ENCODE measurements around the gene PCDHGA9. TPM values are rescaled to one million over a fixed set of nuclear protein-coding genes. Genes with fewer than 3 reads are reported as not detected.

The PCDHGA9 gene
- 0.21 and 0.39 TPM in 2 replicates for total RNA-seq

DNA sequence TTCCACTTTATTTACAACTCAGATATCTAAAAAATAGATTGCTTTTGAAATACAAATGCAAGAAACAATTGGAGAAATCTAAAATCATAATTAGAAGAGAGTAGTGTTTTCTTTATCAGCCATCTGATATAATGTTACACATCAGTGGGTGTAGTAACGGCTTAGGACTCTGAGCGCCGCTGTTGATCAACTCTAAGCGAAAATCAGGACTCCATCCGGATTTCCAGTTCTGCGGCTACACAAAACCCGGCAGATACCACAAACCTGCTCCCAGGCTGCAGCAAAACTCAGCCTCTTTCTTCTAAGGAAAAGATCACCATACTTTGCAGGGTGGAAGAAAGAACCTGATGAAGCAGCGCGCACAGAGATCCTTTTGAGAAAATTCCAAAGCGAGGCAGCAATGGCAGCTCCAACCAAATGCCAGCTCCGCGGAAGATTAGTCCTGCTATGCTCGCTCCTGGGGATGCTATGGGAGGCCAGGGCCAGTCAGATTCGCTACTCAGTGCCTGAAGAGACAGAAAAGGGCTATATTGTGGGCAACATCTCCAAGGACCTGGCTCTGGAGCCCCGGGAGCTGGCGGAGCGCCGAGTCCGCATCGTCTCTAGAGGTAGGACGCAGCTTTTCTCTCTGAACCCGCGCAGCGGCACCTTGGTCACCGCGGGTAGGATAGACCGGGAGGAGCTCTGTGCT, at the start of gene PCDHGA9:
TSS of gene PCDHGA9 (plus strand) at position 226 of the 691 bp plus-strand sequence. CDS start at position 401, 175 bp downstream.
- Mint-ChIP-seq H3K4me3 (no peak within 1 kb of the TSS), H3K27me3 (ENCODE audit: insufficient read depth) (peaks cover 21% of the 10 kb centered on the region), H3K9me3 (peaks cover 19% of the 10 kb centered on the region), H3K4me1 (ENCODE audit: low read depth) (no peaks in the 10 kb centered on the region), H3K36me3 (ENCODE audit: low read depth) (no peaks in the 10 kb centered on the region), H3K27ac (no peak within 1 kb of the TSS)
- no peak for DNase-seq (ENCODE audit: low spot score)
- intact Hi-C loops (cut with micrococcal nuclease): no loop called here

DNA sequence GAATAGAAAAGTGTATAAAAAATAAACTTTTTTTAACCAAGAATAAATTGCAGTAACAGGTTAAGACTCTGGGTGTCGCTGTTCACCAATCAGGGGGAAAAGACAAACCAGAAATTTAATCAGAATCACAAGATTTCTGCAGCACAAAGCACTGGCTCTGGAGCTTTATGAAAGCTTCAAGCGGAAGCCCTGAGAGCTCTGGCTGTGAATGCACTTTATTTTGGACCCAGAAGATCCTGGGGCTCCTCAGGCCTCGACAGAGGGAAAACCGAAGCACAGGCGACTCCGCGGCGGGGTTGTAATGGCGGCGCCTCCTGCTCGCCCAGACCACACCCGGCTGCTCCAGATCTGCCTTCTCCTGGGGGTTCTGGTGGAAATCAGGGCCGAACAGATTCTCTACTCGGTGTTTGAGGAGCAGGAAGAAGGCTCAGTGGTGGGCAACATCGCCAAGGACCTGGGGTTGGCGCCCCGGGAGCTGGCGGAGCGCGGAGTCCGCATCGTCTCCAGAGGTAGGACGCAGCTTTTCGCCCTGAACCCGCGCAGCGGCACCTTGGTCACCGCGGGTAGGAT, 47.6 kb upstream of the PCDHGA9 start, which contains the start of gene PCDHGA4:
TSS of gene PCDHGA4 (plus strand) at position 122 of the 570 bp plus-strand sequence. CDS start at position 209, 87 bp downstream.
- peaks cover 7% of the 10 kb centered on the region for H3K27me3 Mint-ChIP-seq (ENCODE audit: insufficient read depth)
- H3K36me3 Mint-ChIP-seq (ENCODE audit: low read depth): peaks cover 2% of the 10 kb centered on the region
- peaks cover 8% of the 10 kb centered on the region for H3K4me1 Mint-ChIP-seq (ENCODE audit: low read depth)
- peaks cover 27% of the 10 kb centered on the region for H3K9me3 Mint-ChIP-seq
- no peak within 1 kb of the TSS for H3K27ac Mint-ChIP-seq
- no peak for DNase-seq (ENCODE audit: low spot score)
- H3K4me3 Mint-ChIP-seq: peak within 1 kb of the TSS; percentile 33
- intact Hi-C loops (cut with micrococcal nuclease): loop anchor here (5.0 to 10.0 kb wide), 2 partner anchors 110 to 167 kb away; partner anchors contain the start of gene PCDHB15

DNA sequence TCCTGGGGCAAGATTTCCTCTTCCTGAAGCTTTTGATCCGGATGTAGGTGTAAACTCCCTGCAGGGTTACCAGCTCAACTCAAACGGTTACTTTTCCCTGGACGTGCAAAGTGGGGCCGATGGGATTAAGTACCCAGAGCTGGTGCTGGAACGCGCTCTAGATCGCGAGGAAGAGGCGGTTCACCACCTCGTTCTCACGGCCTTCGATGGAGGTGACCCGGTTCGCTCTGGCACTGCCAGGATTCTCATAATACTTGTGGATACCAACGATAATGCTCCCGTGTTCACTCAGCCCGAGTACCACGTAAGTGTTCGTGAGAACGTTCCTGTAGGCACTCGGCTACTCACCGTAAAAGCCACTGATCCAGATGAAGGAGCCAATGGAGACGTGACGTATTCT, 46.9 kb upstream of the PCDHGA9 start:
- peaks cover 26% of the 10 kb centered on the region for H3K9me3 Mint-ChIP-seq
- peaks cover 6% of the 10 kb centered on the region for H3K4me1 Mint-ChIP-seq (ENCODE audit: low read depth)
- no peak overlapping the region for H3K4me3 Mint-ChIP-seq
- no peak for DNase-seq (ENCODE audit: low spot score)
- peaks cover 2% of the 10 kb centered on the region for H3K27me3 Mint-ChIP-seq (ENCODE audit: insufficient read depth)
- intact Hi-C loops (cut with micrococcal nuclease): loop anchor here (5.0 to 10.0 kb wide), 2 partner anchors 111 to 167 kb away; partner anchors contain the start of gene PCDHB15
- peaks cover 2% of the 10 kb centered on the region for H3K36me3 Mint-ChIP-seq (ENCODE audit: low read depth)
- no peak overlapping the region for H3K27ac Mint-ChIP-seq

DNA sequence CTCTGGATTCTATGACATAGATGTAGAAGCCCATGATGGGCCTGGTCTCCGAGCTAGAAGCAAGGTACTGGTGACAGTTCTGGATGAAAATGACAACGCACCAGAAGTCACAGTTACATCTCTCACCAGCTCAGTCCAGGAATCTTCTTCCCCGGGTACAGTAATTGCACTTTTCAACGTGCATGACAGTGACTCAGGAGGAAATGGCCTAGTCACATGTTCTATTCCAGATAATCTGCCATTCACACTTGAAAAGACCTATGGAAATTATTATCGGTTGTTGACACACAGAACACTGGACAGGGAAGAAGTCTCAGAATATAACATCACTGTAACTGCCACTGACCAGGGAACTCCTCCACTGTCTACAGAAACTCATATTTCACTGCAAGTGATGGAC, 46.4 kb upstream of the PCDHGA9 start:
- H3K4me3 Mint-ChIP-seq: no peak overlapping the region
- H3K9me3 Mint-ChIP-seq: peaks cover 26% of the 10 kb centered on the region
- DNase-seq (ENCODE audit: low spot score): no peak
- peaks cover 7% of the 10 kb centered on the region for H3K27me3 Mint-ChIP-seq (ENCODE audit: insufficient read depth)
- H3K36me3 Mint-ChIP-seq (ENCODE audit: low read depth): peaks cover 2% of the 10 kb centered on the region
- H3K4me1 Mint-ChIP-seq (ENCODE audit: low read depth): peaks cover 6% of the 10 kb centered on the region
- intact Hi-C loops (cut with micrococcal nuclease): loop anchor here (5.0 to 10.0 kb wide), 2 partner anchors 111 to 166 kb away; partner anchors contain the start of gene PCDHB15
- H3K27ac Mint-ChIP-seq: no peak overlapping the region

DNA sequence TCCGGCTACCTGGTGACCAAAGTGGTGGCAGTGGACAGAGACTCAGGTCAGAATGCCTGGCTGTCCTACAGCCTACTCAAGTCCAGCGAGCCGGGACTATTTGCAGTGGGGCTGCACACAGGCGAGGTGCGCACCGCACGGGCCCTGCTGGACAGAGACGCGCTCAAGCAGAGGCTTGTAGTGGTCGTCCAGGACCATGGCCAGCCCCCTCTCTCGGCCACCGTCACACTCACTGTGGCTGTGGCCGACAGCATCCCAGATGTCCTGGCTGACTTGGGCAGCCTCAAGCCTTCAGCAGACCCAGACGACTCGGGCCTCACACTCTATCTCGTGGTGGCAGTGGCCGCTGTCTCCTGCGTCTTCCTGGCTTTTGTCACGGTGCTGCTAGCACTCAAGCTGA, 45.6 kb upstream of the PCDHGA9 start:
- peaks cover 2% of the 10 kb centered on the region for H3K36me3 Mint-ChIP-seq (ENCODE audit: low read depth)
- no peak overlapping the region for H3K4me3 Mint-ChIP-seq
- DNase-seq (ENCODE audit: low spot score): no peak
- intact Hi-C loops (cut with micrococcal nuclease): loop anchor here (5.0 to 10.0 kb wide), 2 partner anchors 112 to 165 kb away; partner anchors contain the start of gene PCDHB15
- H3K9me3 Mint-ChIP-seq: peaks cover 29% of the 10 kb centered on the region
- no peak overlapping the region for H3K27ac Mint-ChIP-seq
- H3K4me1 Mint-ChIP-seq (ENCODE audit: low read depth): peaks cover 6% of the 10 kb centered on the region
- peaks cover 10% of the 10 kb centered on the region for H3K27me3 Mint-ChIP-seq (ENCODE audit: insufficient read depth)

DNA sequence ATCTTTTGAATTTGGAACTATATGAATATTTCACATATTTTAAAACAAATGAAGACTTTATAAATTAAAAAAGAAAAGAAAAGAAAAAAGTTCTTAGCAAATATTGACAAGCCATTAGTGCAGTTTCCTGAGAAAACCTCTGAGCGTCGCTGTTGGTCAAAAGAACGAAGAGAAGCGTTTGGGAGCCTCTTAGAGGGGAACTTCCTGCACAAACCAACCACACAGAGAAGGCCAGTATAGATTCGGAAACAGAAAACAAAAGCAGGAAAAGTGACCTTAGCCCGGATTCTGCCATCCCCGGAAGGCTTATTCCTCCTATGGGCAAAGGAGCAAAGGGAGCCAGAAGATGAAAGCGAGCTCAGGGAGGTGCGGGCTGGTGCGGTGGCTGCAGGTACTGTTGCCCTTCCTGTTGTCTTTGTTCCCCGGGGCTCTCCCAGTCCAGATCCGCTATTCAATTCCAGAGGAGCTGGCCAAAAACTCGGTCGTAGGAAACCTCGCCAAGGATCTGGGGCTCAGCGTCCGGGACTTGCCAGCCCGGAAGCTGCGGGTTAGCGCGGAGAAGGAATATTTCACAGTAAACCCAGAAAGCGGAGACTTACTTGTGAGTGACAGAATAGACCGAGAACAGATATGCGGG, 42.7 kb upstream of the PCDHGA9 start, which contains the start of gene PCDHGB2:
TSS of gene PCDHGB2 (plus strand) at position 205 of the 637 bp plus-strand sequence. CDS start at position 347, 142 bp downstream.
- H3K36me3 Mint-ChIP-seq (ENCODE audit: low read depth): peaks cover 5% of the 10 kb centered on the region
- no peak for DNase-seq (ENCODE audit: low spot score)
- intact Hi-C loops (cut with micrococcal nuclease): loop anchor here (1.0 to 10.0 kb wide), 5 partner anchors 37 to 204 kb away; partner anchors contain the start of genes PCDHB15, PCDHGA11 and PCDHGB5
- peak within 1 kb of the TSS; percentile 68 for H3K27ac Mint-ChIP-seq
- peaks cover 43% of the 10 kb centered on the region for H3K9me3 Mint-ChIP-seq
- peaks cover 6% of the 10 kb centered on the region for H3K4me1 Mint-ChIP-seq (ENCODE audit: low read depth)
- H3K27me3 Mint-ChIP-seq (ENCODE audit: insufficient read depth): peaks cover 19% of the 10 kb centered on the region
- H3K4me3 Mint-ChIP-seq: peak within 1 kb of the TSS; percentile 85

DNA sequence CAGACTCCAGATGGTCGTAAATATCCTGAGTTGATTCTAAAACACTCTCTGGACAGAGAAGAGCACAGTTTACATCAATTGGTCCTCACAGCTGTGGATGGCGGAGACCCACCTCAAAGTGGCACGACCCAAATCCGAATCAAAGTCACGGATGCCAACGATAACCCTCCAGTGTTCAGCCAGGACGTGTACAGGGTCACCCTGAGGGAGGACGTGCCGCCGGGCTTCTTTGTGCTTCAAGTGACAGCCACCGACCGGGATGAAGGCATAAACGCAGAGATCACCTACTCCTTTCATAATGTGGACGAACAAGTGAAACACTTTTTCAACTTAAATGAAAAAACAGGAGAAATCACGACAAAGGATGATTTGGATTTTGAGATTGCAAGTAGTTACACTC, 41.9 kb upstream of the PCDHGA9 start:
- intact Hi-C loops (cut with micrococcal nuclease): loop anchor here (5.0 kb wide), 2 partner anchors 37 to 62 kb away; partner anchors contain the start of genes PCDHGA11 and PCDHGB5
- no peak overlapping the region for H3K4me3 Mint-ChIP-seq
- DNase-seq (ENCODE audit: low spot score): no peak
- peaks cover 24% of the 10 kb centered on the region for H3K27me3 Mint-ChIP-seq (ENCODE audit: insufficient read depth)
- peaks cover 51% of the 10 kb centered on the region for H3K9me3 Mint-ChIP-seq
- peaks cover 10% of the 10 kb centered on the region for H3K36me3 Mint-ChIP-seq (ENCODE audit: low read depth)
- peaks cover 6% of the 10 kb centered on the region for H3K4me1 Mint-ChIP-seq (ENCODE audit: low read depth)
- H3K27ac Mint-ChIP-seq: no peak overlapping the region

DNA sequence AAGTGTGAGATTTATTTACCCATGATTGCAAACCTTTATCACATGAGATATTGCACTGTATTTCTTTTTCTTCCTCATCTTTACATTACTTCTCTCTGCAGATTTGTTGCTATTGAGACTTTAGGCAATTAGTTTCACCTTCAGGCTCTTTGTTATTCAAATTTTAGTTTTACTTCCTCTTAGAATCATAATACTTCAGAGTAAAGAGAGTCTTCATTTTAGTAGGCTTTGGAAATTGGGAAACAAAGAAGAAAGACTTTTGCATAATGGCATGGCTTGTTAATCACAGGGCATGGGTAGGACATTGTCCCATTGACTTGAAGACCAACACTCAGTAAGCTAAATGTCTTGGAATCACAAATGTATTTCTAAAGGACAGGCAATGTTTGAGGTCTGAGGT, 39.9 kb upstream of the PCDHGA9 start:
- intact Hi-C loops (cut with micrococcal nuclease): loop anchor here (5.0 kb wide), 2 partner anchors 35 to 60 kb away; partner anchors contain the start of genes PCDHGA11 and PCDHGB5
- DNase-seq (ENCODE audit: low spot score): no peak
- Mint-ChIP-seq H3K4me1 (ENCODE audit: low read depth) (peaks cover 6% of the 10 kb centered on the region), H3K27ac (no peak overlapping the region), H3K36me3 (ENCODE audit: low read depth) (peaks cover 12% of the 10 kb centered on the region), H3K27me3 (ENCODE audit: insufficient read depth) (peaks cover 27% of the 10 kb centered on the region), H3K4me3 (no peak overlapping the region), H3K9me3 (peaks cover 56% of the 10 kb centered on the region)

DNA sequence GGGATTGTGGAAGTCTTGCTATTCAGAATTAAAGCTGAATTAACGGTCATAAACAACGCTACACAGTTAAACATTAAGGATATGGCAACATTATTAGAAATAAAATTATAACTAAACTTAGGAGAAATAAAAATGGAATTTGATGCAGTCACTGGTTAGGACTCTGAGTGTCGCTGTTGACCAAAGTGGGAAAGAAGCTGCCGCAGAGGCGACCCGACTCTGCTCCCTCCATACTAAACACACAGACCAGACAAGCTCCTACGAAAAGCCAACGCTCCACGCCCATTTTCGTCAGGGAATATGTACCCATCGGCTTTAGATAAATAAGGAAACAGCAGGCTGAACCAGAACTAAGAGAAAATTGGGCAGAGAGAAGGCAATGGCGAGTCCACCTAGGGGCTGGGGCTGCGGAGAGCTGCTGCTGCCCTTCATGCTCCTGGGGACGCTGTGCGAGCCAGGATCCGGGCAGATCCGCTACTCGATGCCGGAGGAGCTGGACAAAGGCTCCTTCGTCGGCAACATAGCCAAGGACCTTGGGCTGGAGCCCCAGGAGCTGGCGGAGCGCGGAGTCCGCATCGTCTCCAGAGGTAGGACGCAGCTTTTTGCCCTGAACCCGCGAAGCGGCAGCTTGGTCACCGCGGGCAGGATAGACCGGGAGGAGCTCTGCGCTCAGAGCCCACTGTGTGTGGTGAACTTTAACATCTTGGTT, 38.5 kb upstream of the PCDHGA9 start, which contains the start of gene PCDHGA5:
TSS of gene PCDHGA5 (plus strand) at position 211 of the 709 bp plus-strand sequence. CDS start at position 380, 169 bp downstream.
- H3K27me3 Mint-ChIP-seq (ENCODE audit: insufficient read depth): peaks cover 27% of the 10 kb centered on the region
- intact Hi-C loops (cut with micrococcal nuclease): loop anchor here (5.0 kb wide), 2 partner anchors 33 to 58 kb away; partner anchors contain the start of genes PCDHGA11 and PCDHGB5

DNA sequence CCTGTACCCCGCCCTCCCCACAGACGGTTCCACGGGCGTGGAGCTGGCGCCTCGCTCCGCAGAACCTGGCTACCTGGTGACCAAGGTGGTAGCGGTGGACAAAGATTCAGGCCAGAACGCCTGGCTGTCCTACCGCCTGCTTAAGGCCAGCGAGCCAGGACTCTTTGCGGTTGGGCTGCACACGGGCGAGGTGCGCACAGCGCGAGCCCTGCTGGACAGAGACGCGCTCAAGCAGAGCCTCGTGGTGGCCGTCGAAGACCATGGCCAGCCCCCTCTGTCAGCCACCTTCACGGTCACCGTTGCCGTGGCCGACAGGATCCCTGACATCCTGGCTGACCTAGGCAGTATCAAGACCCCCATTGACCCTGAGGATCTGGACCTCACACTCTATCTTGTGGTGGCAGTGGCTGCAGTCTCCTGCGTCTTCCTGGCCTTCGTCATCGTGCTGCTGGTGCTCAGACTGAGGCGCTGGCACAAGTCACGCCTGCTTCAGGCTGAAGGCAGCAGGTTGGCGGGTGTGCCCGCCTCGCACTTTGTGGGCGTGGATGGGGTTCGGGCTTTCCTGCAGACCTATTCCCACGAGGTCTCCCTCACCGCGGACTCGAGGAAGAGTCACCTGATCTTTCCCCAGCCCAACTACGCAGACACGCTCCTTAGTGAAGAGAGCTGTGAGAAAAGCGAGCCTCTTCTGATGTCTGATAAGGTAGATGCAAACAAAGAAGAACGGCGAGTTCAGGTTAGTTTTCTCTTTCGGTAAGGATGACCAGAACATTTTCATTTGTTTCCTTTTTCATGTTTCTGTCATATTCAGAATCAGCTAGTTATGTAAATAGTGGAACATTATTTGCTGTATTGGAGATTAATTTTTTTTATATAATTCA, 36.3 kb upstream of the PCDHGA9 start:
- no peak for DNase-seq (ENCODE audit: low spot score)
- peaks cover 51% of the 10 kb centered on the region for H3K9me3 Mint-ChIP-seq
- H3K36me3 Mint-ChIP-seq (ENCODE audit: low read depth): peaks cover 10% of the 10 kb centered on the region
- no peak overlapping the region for H3K4me3 Mint-ChIP-seq
- H3K27ac Mint-ChIP-seq: no peak overlapping the region
- H3K27me3 Mint-ChIP-seq (ENCODE audit: insufficient read depth): peaks cover 27% of the 10 kb centered on the region
- intact Hi-C loops (cut with micrococcal nuclease): no loop called here
- no peaks in the 10 kb centered on the region for H3K4me1 Mint-ChIP-seq (ENCODE audit: low read depth)

More for the DNA sequence above, 38.5 kb upstream of the PCDHGA9 start, which contains the start of gene PCDHGA5:
- H3K27ac Mint-ChIP-seq: peak within 1 kb of the TSS; percentile 5
- peaks cover 12% of the 10 kb centered on the region for H3K36me3 Mint-ChIP-seq (ENCODE audit: low read depth)
- peaks cover 6% of the 10 kb centered on the region for H3K4me1 Mint-ChIP-seq (ENCODE audit: low read depth)
- peaks cover 56% of the 10 kb centered on the region for H3K9me3 Mint-ChIP-seq
- H3K4me3 Mint-ChIP-seq: no peak within 1 kb of the TSS
- no peak for DNase-seq (ENCODE audit: low spot score)

Data from activated T-helper 1 cell treated with anti-CD3 and anti-CD28 coated beads, Interleukin-12 subunit alpha, Interleukin-12 subunit beta, Interleukin-2, Interleukin-4 antibody, amounts not matched to agents 30 ng/mL and 10 ng/mL and 1 ng/mL, durations not matched to agents 14 hours and 24 hours and 36 hours (primary cell).